ENCODE data around the gene NEUROG1. TPM values are rescaled to one million over a fixed set of nuclear protein-coding genes. Genes with fewer than 3 reads are reported as not detected.

Gene NEUROG1
- total RNA-seq, 2 experiments from 2014 or later, result not detected

GRCh38 chr5:135565266-135565665 lies 29.5 kb upstream of the NEUROG1 start:
- H3K36me3 Mint-ChIP-seq (ENCODE audit: low read depth), result no peaks in the 10 kb centered on the region
- POLR2A ChIA-PET, result no interaction called here
- no peak for TF ChIP-seq CTCF (IDR thresholded peaks at IDR 0.05)
- H3K4me1 Mint-ChIP-seq (ENCODE audit: low read depth), result peaks cover 6% of the 10 kb centered on the region
- ATAC-seq (ENCODE audit: poor library complexity), result no peak
- H3K9me3 ChIP-seq (ENCODE audit: control insufficient read depth in 1 of 2, insufficient read depth in 1 of 2, low read length in 2 of 2), result no peaks in the 10 kb centered on the region
- H3K36me3 ChIP-seq (ENCODE audit: insufficient read depth, low read length), result no peaks in the 10 kb centered on the region
- intact Hi-C loops (cut with DNase I, micrococcal nuclease), result no loop called here
- H3K4me1 ChIP-seq (ENCODE audit: insufficient read depth, low read length), result peaks cover 11% of the 10 kb centered on the region
- no peaks in the 10 kb centered on the region for H3K9me3 Mint-ChIP-seq
- H3K27ac ChIP-seq (ENCODE audit: low read depth in 1 of 2, low read length in 2 of 2), result no peak overlapping the region
- CTCF ChIA-PET, result interaction anchor here (1.5 to 1.8 kb wide), 2 partner anchors 13 to 99 kb away, joined by 9 read pairs; no protein-coding TSS in a partner anchor
- H3K4me3 Mint-ChIP-seq, result no peak overlapping the region
- no peak overlapping the region for H3K4me3 ChIP-seq (ENCODE audit: low read length)
- no peak for DNase-seq
- H3K27me3 ChIP-seq (ENCODE audit: control insufficient read depth in 1 of 2, insufficient read depth in 2 of 2, low read length in 2 of 2), result no peaks in the 10 kb centered on the region
- no peak overlapping the region for H3K27ac Mint-ChIP-seq
- H3K27me3 Mint-ChIP-seq, result peaks cover 25% of the 10 kb centered on the region

GRCh38 chr5:135564331-135564730 lies 28.6 kb upstream of the NEUROG1 start:
- POLR2A ChIA-PET, result no interaction called here
- H3K9me3 ChIP-seq (ENCODE audit: control insufficient read depth in 1 of 2, insufficient read depth in 1 of 2, low read length in 2 of 2), result no peaks in the 10 kb centered on the region

GRCh38 chr5:135561266-135561665 lies 25.5 kb upstream of the NEUROG1 start:
- TF ChIP-seq CTCF (IDR thresholded peaks at IDR 0.05), result no peak
- H3K36me3 Mint-ChIP-seq (ENCODE audit: low read depth), result no peaks in the 10 kb centered on the region
- H3K27me3 Mint-ChIP-seq, result peaks cover 51% of the 10 kb centered on the region
- H3K36me3 ChIP-seq (ENCODE audit: insufficient read depth, low read length), result no peaks in the 10 kb centered on the region
- H3K4me1 ChIP-seq (ENCODE audit: insufficient read depth, low read length), result peaks cover 11% of the 10 kb centered on the region
- DNase-seq (no peak), ATAC-seq (ENCODE audit: poor library complexity) (no peak)
- CTCF ChIA-PET, result interaction anchor here (0.8 kb wide), 1 partner anchor 13 kb away, joined by 3 read pairs; no protein-coding TSS in a partner anchor
- POLR2A ChIA-PET, result no interaction called here
- H3K4me3 Mint-ChIP-seq, result no peak overlapping the region
- no peaks in the 10 kb centered on the region for H3K9me3 Mint-ChIP-seq
- peaks cover 6% of the 10 kb centered on the region for H3K4me1 Mint-ChIP-seq (ENCODE audit: low read depth)
- H3K4me3 ChIP-seq (ENCODE audit: low read length), result no peak overlapping the region
- H3K27ac ChIP-seq (ENCODE audit: low read depth in 1 of 2, low read length in 2 of 2), result no peak overlapping the region
- peaks cover 10 to 12% of the 10 kb centered on the region in 2 experiments for H3K27me3 ChIP-seq (ENCODE audit: control insufficient read depth in 1 of 2, insufficient read depth in 2 of 2, low read length in 2 of 2)
- no peak overlapping the region for H3K27ac Mint-ChIP-seq
- intact Hi-C loops (cut with DNase I, micrococcal nuclease), result no loop called here
- H3K9me3 ChIP-seq (ENCODE audit: control insufficient read depth in 1 of 2, insufficient read depth in 1 of 2, low read length in 2 of 2), result no peaks in the 10 kb centered on the region

More at GRCh38 chr5:135564331-135564730, 28.6 kb upstream of the NEUROG1 start:
- Mint-ChIP-seq H3K27ac (no peak overlapping the region), H3K27me3 (peaks cover 35% of the 10 kb centered on the region), H3K36me3 (ENCODE audit: low read depth) (no peaks in the 10 kb centered on the region), H3K4me3 (no peak overlapping the region), H3K4me1 (ENCODE audit: low read depth) (peaks cover 6% of the 10 kb centered on the region), H3K9me3 (no peaks in the 10 kb centered on the region)
- Histone ChIP-seq H3K4me3 (ENCODE audit: low read length) (no peak overlapping the region), H3K36me3 (ENCODE audit: insufficient read depth, low read length) (no peaks in the 10 kb centered on the region), H3K4me1 (ENCODE audit: insufficient read depth, low read length) (peaks cover 11% of the 10 kb centered on the region), H3K27ac (ENCODE audit: low read depth in 1 of 2, low read length in 2 of 2) (no peak overlapping the region), H3K27me3 (ENCODE audit: control insufficient read depth in 1 of 2, insufficient read depth in 2 of 2, low read length in 2 of 2) (peaks cover 0 to under 1% of the 10 kb centered on the region in 2 experiments)
- CTCF ChIA-PET, result no interaction called here
- TF ChIP-seq CTCF (IDR thresholded peaks at IDR 0.05), result no peak
- intact Hi-C loops (cut with DNase I, micrococcal nuclease), result no loop called here
- DNase-seq (no peak), ATAC-seq (ENCODE audit: poor library complexity) (no peak)
